Measurements from ENCODE around the gene SLC6A12.
"Not testable (repeated sequence)": the region's sequence is repeated elsewhere in the genome, so short reads cannot be mapped to it uniquely, and the experiment has no call there.

SLC6A12 gene

GRCh38 chr12:194276-194675 is 19.7 kb downstream of the SLC6A12 start:
- POLR2A ChIA-PET: no interaction called here
- TF ChIP-seq CTCF (IDR thresholded peaks at IDR 0.05; ENCODE audit: control extremely low read depth, extremely low read depth, low read depth, missing control alignments): no peak
- CTCF ChIA-PET: no interaction called here
- DNase-seq (ENCODE audit: extremely low spot score): no peak

- no peak for TF ChIP-seq CTCF (IDR thresholded peaks at IDR 0.05; ENCODE audit: control extremely low read depth, extremely low read depth, low read depth, missing control alignments)
- ChIA-PET POLR2A (no interaction called here), CTCF (no interaction called here)
- no peak for DNase-seq (ENCODE audit: extremely low spot score)
Measured at GRCh38 chr12:193261-193660, 20.7 kb downstream of the SLC6A12 start.

GRCh38 chr12:191541-191940 is 22.4 kb downstream of the SLC6A12 start:
- POLR2A ChIA-PET: no interaction called here

GRCh38 chr12:190881-191280 is 23.1 kb downstream of the SLC6A12 start:
- TF ChIP-seq CTCF (IDR thresholded peaks at IDR 0.05; ENCODE audit: control extremely low read depth, extremely low read depth, low read depth, missing control alignments): no peak
- ChIA-PET CTCF (no interaction called here), POLR2A (no interaction called here)
- no peak for DNase-seq (ENCODE audit: extremely low spot score)

More at GRCh38 chr12:191541-191940, 22.4 kb downstream of the SLC6A12 start:
- CTCF ChIA-PET: no interaction called here
- no peak for DNase-seq (ENCODE audit: extremely low spot score)
- TF ChIP-seq CTCF (IDR thresholded peaks at IDR 0.05; ENCODE audit: control extremely low read depth, extremely low read depth, low read depth, missing control alignments): no peak

- TF ChIP-seq CTCF (IDR thresholded peaks at IDR 0.05; ENCODE audit: control extremely low read depth, extremely low read depth, low read depth, missing control alignments): no peak
- ChIA-PET CTCF (interaction anchor here (1.2 to 1.3 kb wide), 2 partner anchors 9 to 18 kb away, joined by 3 to 5 read pairs; no protein-coding TSS in a partner anchor), POLR2A (no interaction called here)
- DNase-seq (ENCODE audit: extremely low spot score): no peak
Measured at GRCh38 chr12:189622-189962, 24.4 kb downstream of the SLC6A12 start.

- peak; percentile 68 for TF ChIP-seq CTCF (IDR thresholded peaks at IDR 0.05; ENCODE audit: control extremely low read depth, extremely low read depth, low read depth, missing control alignments)
- peak; percentile 79 for DNase-seq (ENCODE audit: extremely low spot score)
- POLR2A ChIA-PET: no interaction called here
- CTCF ChIA-PET: interaction anchor here (1.2 to 1.3 kb wide), 2 partner anchors 9 to 18 kb away, joined by 3 to 5 read pairs; no protein-coding TSS in a partner anchor
Measured at GRCh38 chr12:188910-189621, 24.9 kb downstream of the SLC6A12 start.

- CTCF ChIA-PET: interaction anchor here (1.2 to 1.3 kb wide), 2 partner anchors 8 to 17 kb away, joined by 3 to 5 read pairs; no protein-coding TSS in a partner anchor
- POLR2A ChIA-PET; DNase-seq (ENCODE audit: extremely low spot score): not testable (repeated sequence)
Measured at GRCh38 chr12:187986-188909, 25.7 kb downstream of the SLC6A12 start.
